Dedifferentiated amniotic fluid mesenchymal stem cell (primary cell): ENCODE results near the gene GNG3.
"Not testable (repeated sequence)": the region's sequence is repeated elsewhere in the genome, so short reads cannot be mapped to it uniquely, and the experiment has no call there.

Experiments
- DNase-seq: peaks from one replicate; pipeline ENCODE4 v3.0.0-alpha.2; 2016; ENCODE audit errors: extremely low spot score

GNG3 gene

DNA sequence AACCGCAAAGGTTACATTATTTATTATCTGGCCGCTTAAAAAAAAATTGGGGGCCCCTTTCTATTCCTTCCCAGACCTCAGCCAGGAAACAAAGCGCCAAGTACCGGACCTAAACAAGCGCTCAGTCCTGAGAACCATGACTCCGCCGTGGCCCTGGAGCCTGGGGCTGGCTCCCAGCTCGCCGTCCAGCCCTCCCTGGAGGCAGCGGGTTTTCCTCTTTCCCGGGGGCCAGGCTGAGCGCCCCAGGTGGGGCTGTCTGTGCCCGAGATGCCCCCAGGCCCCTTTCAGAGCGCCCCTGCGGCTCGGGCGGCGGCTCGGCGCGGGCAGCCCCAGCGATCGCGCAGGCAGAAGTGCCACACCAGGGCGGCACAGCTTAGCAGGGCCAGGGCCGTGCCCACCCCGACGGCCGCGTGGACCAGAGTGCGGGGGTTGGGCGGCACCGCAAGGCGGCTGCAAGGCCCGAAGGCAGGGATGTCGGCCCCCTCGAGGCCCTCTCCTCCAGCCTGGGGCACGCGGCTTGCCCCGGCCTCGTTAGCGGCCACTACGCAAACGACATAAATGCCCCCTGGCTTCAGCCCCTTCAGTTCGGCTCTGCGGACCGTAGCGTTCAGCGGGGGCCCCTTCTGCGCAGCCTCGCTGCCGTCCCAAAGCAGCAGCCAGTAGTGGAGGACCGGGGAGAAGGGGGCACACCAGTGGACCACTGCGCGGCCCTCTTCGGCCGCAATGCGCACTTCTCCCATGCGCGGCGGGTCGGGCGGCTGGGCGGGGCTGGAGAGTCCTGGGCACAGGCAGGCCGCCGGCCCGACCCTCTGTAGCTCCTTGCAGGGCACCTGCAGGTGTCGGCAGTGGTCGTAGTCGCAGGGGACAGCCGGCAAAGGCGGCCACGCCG is 19.7 kb upstream of the GNG3 start:
- DNase-seq, result no peak

GRCh38 chr11:62688491-62688890 is 19.0 kb upstream of the GNG3 start:
- DNase-seq, result no peak

DNA sequence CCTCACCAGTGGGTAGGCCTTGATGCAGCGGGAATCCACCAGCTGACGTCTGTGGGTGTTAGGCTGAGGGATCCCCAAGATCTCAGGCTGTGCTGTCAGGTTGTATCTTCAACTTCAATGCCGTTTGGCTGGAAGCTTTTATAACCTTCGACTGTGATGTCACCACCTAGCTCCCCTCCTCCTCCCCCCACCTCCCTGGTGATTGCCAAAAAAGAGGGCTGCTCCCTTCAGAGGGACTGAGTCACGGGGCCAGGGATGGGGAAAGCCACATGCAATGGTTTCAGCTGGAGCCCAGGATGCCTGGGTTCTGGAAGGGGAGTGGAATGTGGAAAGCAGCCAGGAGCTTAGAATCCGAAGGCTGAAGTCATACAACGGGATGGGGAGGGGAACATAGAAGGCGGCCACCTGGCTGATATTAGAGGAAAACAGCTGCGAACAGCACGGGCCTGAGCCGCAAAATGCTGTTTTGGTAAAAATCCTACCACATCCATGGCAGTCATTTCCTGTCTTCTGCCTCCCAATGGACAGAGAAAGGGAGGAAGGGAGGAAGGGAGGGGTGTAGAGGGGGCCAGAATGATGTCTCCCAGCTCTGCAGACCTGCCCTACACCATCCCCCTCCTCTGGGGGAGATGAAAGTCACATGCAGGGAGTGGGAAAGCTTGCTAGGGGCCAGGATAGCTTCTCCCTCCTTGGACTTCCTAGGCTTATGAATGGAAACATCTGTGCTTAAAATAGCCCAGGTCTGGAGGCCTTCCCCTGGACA is 17.9 kb upstream of the GNG3 start, which contains the start of gene LRRN4CL:
Gene LRRN4CL (minus strand): TSS at position 110 of the 763 bp plus-strand sequence. CDS start 1,022 bp downstream, outside the sequence.
- peak; percentile 96 for DNase-seq

DNA sequence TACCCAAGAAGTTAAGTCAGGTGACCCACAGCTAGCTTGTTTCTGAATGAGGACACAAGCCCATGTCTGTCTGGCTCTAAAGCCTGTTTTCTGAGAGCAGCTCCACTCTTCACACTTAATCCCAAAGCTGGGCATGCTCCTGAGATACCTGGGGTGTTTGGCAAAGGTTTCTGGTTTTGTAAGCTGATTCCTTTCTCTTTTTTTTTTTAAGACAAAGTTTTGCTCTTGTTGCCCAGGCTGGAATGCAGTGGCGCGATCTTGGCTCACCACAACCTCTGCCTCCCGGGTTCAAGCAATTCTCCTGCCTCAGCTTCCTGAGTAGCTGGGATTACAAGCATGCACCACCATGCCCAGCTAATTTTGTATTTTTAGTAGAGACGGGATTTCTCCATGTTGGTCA is 13.9 kb upstream of the GNG3 start:
- not testable (repeated sequence) for DNase-seq

GRCh38 chr11:62694455-62695167 is 12.9 kb upstream of the GNG3 start:
- DNase-seq, result peak; percentile 76

DNA sequence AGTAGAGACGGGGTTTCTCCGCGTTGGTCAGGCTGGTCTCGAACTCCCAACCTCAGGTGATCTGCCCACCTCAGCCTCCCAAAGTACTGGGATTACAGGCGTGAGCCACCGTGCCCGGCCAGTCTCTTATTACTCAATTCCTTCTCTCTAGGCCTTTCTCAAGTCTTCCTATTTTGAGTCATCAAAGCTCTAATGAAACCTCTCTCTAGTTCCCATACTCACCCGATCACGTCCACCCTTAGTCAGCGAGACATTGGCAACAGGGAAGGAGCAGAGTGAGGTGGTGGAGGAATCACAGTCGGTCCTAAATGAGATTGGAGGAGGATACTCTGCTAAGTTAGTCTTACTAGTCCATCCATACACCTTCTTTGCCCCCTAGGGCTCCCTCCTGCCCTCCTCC is 5.2 kb upstream of the GNG3 start:
- DNase-seq, result no peak

GRCh38 chr11:62703921-62704320 is 3.6 kb upstream of the GNG3 start:
- not testable (repeated sequence) for DNase-seq

- no peak for DNase-seq
Measured at GRCh38 chr11:62705413-62705812, 2.1 kb upstream of the GNG3 start.

DNA sequence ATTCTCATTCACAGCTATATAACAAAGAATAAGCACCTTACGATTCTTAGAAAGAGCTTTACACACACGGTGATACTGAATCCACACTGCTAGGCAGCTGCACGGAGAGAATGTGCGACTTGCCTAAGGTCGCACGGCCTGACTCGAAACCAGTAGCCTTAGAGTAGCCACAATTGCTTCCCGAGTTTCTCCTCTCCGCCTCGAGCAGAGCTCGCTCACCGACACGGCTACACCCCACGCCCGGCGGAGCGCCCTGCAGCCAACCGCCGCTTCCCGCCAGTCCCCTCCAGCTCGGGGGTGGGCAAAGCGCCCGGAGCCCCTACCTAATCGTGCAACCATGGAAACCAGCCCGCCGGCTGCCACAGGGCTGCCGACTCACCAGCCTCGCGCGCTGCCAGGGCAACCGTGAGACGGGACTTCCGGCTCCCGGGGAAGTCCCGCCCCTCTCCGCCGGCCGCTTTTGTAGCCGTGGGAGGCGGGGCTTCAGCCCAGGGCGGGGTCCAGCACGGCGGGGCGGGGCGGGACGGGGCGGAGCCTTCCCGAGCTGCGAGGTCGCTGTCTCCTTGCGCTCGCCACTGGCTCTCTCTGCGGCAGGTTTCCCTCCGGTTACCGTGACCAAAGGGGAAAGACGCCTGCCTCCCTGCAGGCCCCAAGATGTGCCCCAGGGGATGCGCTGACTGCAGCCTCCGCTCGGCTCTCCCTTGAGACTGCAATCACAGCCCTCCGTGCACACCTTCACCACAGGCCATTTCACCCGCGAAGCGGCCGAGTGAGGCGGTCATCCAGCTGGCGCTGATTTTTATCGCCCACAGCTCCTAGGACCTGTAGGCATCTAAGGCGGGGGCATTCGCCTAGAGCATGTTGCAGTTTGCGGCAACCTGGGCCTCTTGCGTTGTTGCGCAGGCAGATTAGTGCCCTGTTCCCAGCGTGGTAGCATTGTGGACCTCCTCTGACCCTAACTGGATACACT is 1.3 kb upstream of the GNG3 start:
- peak; percentile 89 for DNase-seq

DNA sequence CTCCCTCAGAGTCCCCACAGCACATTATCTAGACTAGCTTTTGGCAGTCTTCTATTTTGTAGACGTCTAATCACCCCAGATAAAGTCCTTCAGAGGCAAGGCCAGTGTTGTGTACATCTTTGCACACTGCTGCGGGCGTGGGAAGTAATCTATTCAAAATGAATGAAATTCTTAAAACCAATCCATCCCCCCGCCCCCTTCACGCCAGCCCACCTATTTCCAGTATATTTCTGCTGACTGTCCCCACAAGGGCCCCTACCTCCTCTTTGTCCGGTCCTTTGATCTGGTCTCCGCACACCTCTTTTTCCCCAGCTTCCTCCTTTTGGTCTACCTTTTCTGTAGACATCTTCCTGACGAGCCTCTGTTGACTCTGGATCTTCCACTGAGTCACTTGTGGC is 627 bp upstream of the GNG3 start:
- no peak for DNase-seq

GRCh38 chr11:62708392-62708791 is 916 bp downstream of the GNG3 start:
- no peak for DNase-seq

- DNase-seq, result no peak
Measured at GRCh38 chr11:62708793-62709192, 1.3 kb downstream of the GNG3 start.

DNA sequence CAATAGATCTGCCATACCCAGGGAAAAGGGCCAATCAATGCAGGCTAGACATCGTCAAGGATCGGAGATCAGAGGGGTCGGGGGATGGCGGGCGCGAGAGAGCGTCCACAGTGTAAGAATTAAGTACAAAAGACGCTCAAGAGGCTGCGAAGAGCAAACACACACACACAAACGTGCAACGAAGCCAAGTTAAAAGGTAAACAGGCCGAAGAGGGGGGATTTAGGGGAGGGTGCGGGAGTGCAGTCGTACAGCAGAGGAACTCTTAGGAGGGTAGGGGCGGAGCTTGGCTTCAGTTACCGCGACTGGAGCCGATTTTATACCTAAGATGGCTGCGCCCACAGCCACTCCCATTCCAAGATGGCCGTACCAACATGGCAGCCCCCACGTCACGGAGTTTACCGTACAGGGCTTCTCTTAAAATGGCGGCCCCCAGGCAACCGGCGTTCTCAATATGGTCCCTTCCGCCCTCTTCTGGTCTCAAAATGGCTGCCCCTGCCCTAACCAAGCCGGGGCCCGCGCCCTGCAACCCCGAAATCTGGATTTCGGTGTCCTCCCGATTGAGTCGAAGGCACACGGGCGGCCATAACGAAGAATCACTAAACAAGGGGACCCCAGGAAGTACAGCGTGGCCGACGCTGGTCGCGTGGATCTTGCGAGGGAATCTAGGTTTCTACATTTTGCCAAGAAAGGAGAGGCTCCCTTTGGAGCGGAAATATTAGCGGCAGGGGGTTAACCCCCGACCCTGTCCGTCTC is 1.9 kb downstream of the GNG3 start:
- DNase-seq, result peak; percentile 91

DNA sequence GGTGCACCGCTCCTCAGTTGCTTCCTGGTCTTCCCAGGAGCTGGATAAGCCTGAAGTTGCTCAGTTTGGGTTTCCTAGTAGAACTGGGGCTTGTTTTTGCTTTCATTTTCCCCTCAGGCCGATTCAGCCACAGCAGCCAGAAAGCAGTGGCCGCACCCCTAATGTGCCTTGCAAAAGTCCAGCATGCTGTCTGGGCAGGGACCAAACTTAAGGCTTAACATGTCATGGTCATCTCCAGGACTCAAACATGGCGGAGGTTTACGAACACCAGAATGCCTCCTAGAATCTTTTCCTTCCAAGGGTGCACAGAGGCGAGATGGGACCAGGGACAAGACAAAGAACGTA is 2.5 kb downstream of the GNG3 start:
- DNase-seq, result no peak

DNA sequence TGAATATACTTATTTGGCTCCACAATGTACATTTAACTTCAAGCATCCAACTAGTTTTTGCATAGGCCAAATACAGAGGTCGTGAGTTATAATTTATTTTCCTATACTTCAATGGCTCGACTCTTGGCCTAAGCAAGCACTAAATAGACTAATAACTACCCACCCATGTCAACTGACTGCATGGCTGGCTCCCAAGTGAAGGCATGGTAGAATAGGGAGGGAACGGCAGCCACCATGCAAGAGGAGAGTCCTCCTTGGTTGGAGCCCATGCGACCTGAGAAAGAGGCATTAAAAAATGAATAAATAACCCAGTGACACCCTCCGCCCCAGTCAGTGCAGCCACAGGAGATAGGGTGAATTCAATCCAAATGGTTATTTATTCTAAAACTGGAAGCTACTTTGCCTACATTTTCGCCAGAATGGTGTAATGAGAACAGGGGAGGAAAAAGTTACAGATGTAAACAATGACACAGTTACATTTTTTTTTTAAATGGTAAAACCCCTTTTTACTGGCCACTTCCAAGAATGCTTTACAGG is 4.9 kb downstream of the GNG3 start:
- DNase-seq, result no peak

DNA sequence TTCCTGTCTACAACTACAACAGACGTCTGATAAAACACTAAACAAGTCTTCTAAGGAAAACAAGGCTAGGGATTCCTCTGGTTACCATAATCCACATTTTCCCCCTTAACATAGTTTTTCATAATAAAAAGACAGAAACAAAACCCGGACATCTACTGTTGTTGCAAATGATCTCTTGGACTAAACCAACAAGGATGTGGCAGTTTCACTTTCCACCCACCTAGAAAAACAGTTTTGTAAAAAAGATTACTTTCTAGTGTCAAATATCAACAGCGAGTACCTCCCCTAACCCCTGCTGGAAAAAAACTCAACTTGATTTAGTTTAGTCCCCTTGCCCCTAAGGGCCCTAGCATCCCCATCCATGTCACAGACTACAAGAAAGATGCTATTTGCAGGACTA is 5.4 kb downstream of the GNG3 start:
- DNase-seq, result no peak

- DNase-seq, result no peak
Measured at GRCh38 chr11:62713343-62713742, 5.9 kb downstream of the GNG3 start.

- DNase-seq, result no peak
Measured at GRCh38 chr11:62715150-62716130, 8.0 kb downstream of the GNG3 start.

- no peak for DNase-seq
Measured at GRCh38 chr11:62716206-62716605, 8.7 kb downstream of the GNG3 start.
